LNCaP clone FGC (cell line): ENCODE data around the gene DPP4.

Experiments used
- DNase-seq: peaks from one replicate; pipeline ENCODE4 v3.0.0-alpha.2; 2011; ENCODE audit warnings: low read depth
- H3K4me3 ChIP-seq: 2 replicates; pipeline ENCODE4 v1.5.1; 2011; ENCODE audit warnings: mild to moderate bottlenecking, low read depth, low read length, control low read depth
- TF ChIP-seq, protein P1 (sequence below): IDR thresholded peaks from 2 replicates; pipeline ENCODE4 v1.5.1; 2012; ENCODE audit warnings: mild to moderate bottlenecking; ENCODE audit not compliant: control insufficient read depth, insufficient read depth; ENCODE audit errors: extremely low read depth

The DPP4 gene

GRCh38 chr2:162060532-162060931 is 13.5 kb downstream of the DPP4 start:
- no peak overlapping the region for H3K4me3 ChIP-seq
- TF ChIP-seq, protein P1, sequence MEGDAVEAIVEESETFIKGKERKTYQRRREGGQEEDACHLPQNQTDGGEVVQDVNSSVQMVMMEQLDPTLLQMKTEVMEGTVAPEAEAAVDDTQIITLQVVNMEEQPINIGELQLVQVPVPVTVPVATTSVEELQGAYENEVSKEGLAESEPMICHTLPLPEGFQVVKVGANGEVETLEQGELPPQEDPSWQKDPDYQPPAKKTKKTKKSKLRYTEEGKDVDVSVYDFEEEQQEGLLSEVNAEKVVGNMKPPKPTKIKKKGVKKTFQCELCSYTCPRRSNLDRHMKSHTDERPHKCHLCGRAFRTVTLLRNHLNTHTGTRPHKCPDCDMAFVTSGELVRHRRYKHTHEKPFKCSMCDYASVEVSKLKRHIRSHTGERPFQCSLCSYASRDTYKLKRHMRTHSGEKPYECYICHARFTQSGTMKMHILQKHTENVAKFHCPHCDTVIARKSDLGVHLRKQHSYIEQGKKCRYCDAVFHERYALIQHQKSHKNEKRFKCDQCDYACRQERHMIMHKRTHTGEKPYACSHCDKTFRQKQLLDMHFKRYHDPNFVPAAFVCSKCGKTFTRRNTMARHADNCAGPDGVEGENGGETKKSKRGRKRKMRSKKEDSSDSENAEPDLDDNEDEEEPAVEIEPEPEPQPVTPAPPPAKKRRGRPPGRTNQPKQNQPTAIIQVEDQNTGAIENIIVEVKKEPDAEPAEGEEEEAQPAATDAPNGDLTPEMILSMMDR: no peak
- DNase-seq: no peak

GRCh38 chr2:162058973-162059668 is 14.9 kb downstream of the DPP4 start:
- TF ChIP-seq, protein P1: no peak
- DNase-seq: no peak

GRCh38 chr2:162057426-162057825 is 16.6 kb downstream of the DPP4 start:
- H3K4me3 ChIP-seq: no peak overlapping the region
- TF ChIP-seq, protein P1: no peak
- DNase-seq: no peak

More at GRCh38 chr2:162058973-162059668, 14.9 kb downstream of the DPP4 start:
- no peak overlapping the region for H3K4me3 ChIP-seq

- no peak for DNase-seq
- TF ChIP-seq, protein P1: no peak
- no peak overlapping the region for H3K4me3 ChIP-seq
Observed at GRCh38 chr2:162056796-162057399, 17.1 kb downstream of the DPP4 start.

GRCh38 chr2:162053808-162054155 is 20.2 kb downstream of the DPP4 start:
- TF ChIP-seq, protein P1: no peak
- H3K4me3 ChIP-seq: no peak overlapping the region
- no peak for DNase-seq

DNA sequence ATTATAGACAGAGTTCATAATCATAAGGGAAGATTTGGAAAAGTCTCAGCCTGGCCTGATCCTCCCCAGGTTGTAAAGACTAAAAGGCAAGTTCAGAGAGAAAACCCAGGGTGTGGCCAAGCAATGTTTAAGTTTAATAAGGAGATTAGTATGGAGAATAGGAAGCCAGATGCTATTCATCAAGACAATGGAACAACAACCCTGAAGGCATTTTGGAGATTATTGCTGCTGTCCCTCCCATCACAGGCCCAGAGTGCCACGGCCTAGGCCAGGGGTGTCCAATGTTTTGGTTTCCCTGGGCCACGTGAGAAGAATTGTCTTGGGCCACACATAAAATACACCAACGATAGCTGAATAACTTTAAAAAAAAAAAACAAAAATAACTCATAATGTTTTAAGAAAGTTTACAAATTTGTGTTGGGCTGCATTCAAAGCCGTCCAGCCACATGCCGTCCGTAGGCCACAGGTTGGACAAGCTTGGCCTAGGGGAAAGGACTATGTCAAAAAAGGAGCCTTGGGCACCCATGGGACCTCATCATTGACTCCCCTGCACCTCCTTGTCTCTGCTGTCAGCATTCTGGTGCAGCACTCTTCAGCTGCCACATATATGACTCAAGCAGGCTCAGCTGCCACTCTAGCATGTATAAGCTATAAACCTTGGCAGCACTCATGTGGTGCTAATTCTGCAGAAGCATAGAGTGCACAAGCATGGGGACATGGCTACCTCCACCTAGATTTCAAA is 20.8 kb downstream of the DPP4 start:
- no peak overlapping the region for H3K4me3 ChIP-seq
- TF ChIP-seq, protein P1: no peak
- DNase-seq: no peak
